WERI-Rb-1 (cell line): ENCODE measurements around the gene BCAR1.

Source experiments
- DNase-seq: peaks from one replicate; pipeline ENCODE4 v3.0.0-alpha.2; 2020
- H3K27ac ChIP-seq: fragments of 250-450 bp; sonication (Bioruptor Pico); 2 replicates; pipeline ENCODE4 v1.5.1; 2020; ENCODE audit warnings: mild to moderate bottlenecking, moderate library complexity
- H3K27me3 ChIP-seq: fragments of 250-450 bp; sonication (Bioruptor Pico); 2 replicates; pipeline ENCODE4 v1.5.1; 2021; ENCODE audit warnings: mild to moderate bottlenecking, low read depth, moderate library complexity; ENCODE audit not compliant: insufficient read depth, severe bottlenecking
- H3K36me3 ChIP-seq: fragments of 250-450 bp; sonication (Bioruptor Pico); 2 replicates; pipeline ENCODE4 v1.5.1; 2020; ENCODE audit warnings: mild to moderate bottlenecking, moderate library complexity
- H3K4me3 ChIP-seq: 2 replicates; pipeline ENCODE4 v1.5.1; 2011; ENCODE audit warnings: low read depth, mild to moderate bottlenecking, control low read depth, low read length
- H3K9me3 ChIP-seq: fragments of 250-450 bp; sonication (Bioruptor Pico); 2 replicates; pipeline ENCODE4 v1.5.1; 2021; ENCODE audit warnings: mild to moderate bottlenecking, moderate library complexity; ENCODE audit not compliant: severe bottlenecking
- CTCF ChIP-seq: IDR thresholded peaks from 2 replicates; pipeline ENCODE4 v1.5.1; 2011; ENCODE audit warnings: low read depth, mild to moderate bottlenecking, control low read depth, inconsistent platforms, low read length

BCAR1 gene

GRCh38 chr16:75193730-75194444 lies 57.5 kb downstream of the BCAR1 start:
- Histone ChIP-seq H3K9me3 (no peaks in the 10 kb centered on the region), H3K36me3 (no peaks in the 10 kb centered on the region), H3K4me3 (no peak overlapping the region), H3K27ac (no peak overlapping the region), H3K27me3 (no peaks in the 10 kb centered on the region)
- DNase-seq, result peak; percentile 4
- TF ChIP-seq CTCF, result no peak

GRCh38 chr16:75193265-75193650 lies 58.2 kb downstream of the BCAR1 start:
- no peak for TF ChIP-seq CTCF
- no peaks in the 10 kb centered on the region for H3K36me3 ChIP-seq
- H3K27me3 ChIP-seq, result no peaks in the 10 kb centered on the region
- no peak for DNase-seq
- no peak overlapping the region for H3K4me3 ChIP-seq
- no peak overlapping the region for H3K27ac ChIP-seq
- no peaks in the 10 kb centered on the region for H3K9me3 ChIP-seq

- Histone ChIP-seq H3K27me3 (no peaks in the 10 kb centered on the region), H3K27ac (no peak overlapping the region), H3K9me3 (no peaks in the 10 kb centered on the region), H3K4me3 (no peak overlapping the region), H3K36me3 (no peaks in the 10 kb centered on the region)
- peak; percentile 4 for DNase-seq
- TF ChIP-seq CTCF, result no peak
These were observed 58.7 kb downstream of the BCAR1 start for GRCh38 chr16:75192606-75193264.

GRCh38 chr16:75189638-75190245 lies 61.7 kb downstream of the BCAR1 start:
- Histone ChIP-seq H3K27me3 (no peaks in the 10 kb centered on the region), H3K4me3 (no peak overlapping the region), H3K27ac (no peak overlapping the region), H3K36me3 (no peaks in the 10 kb centered on the region), H3K9me3 (no peaks in the 10 kb centered on the region)
- TF ChIP-seq CTCF, result no peak
- no peak for DNase-seq

GRCh38 chr16:75188832-75189477 lies 62.5 kb downstream of the BCAR1 start:
- Histone ChIP-seq H3K9me3 (no peaks in the 10 kb centered on the region), H3K27ac (no peak overlapping the region), H3K36me3 (no peaks in the 10 kb centered on the region), H3K4me3 (no peak overlapping the region), H3K27me3 (no peaks in the 10 kb centered on the region)
- DNase-seq, result no peak
- no peak for TF ChIP-seq CTCF
